Omental fat pad (tissue), 4 donors: ENCODE measurements around the gene SCN1A. TPM values are rescaled to one million over a fixed set of nuclear protein-coding genes. Genes with fewer than 3 reads are reported as not detected.
A peak's percentile ranks its signal among the peaks of the same experiment; 100 is the strongest.

Experiments
- ATAC-seq: fragments of 150-250 bp; one replicate; pipeline ENCODE4 v1.9.1; 2016; ENCODE audit warnings: mild to moderate bottlenecking, moderate library complexity; ENCODE audit not compliant: low FRiP score
- DNase-seq: peaks from one replicate; pipeline ENCODE4 v3.0.0-alpha.2; 2019; ENCODE audit warnings: low spot score
- CTCF ChIP-seq, 3 donors: fragments of 450-650 bp; IDR thresholded peaks; one replicate each; pipeline ENCODE4 v1.5.1; 2016 to 2017; ENCODE audit warnings: antibody characterized with exemption in 3 of 3, mild to moderate bottlenecking in 3 of 3, moderate library complexity in 2 of 3
- total RNA-seq, 4 donors: library from RNA; depleted of rRNA; stranded (reverse); fragments of >200 nt; gene quantifications; one replicate each; pipeline ENCODE4 v1.1.0, GENCODE V29; 2016

Gene SCN1A
- total RNA-seq, 4 donors from 2014 or later, result 0.09 TPM; not detected in 3

- DNase-seq, result no peak
- TF ChIP-seq CTCF (IDR thresholded peaks at IDR 0.05), result no peak
- ATAC-seq, result no peak
Observed at GRCh38 chr2:165967746-165968145, 160.1 kb downstream of the SCN1A start.

GRCh38 chr2:165961818-165962217, 166.0 kb downstream of the SCN1A start:
- no peak for TF ChIP-seq CTCF (IDR thresholded peaks at IDR 0.05)
- no peak for DNase-seq
- no peak for ATAC-seq

- TF ChIP-seq CTCF (IDR thresholded peaks at IDR 0.05), result no peak
- DNase-seq, result no peak
- ATAC-seq, result no peak
Observed at GRCh38 chr2:165959371-165959770, 168.4 kb downstream of the SCN1A start.

- DNase-seq, result no peak
- no peak for ATAC-seq
- TF ChIP-seq CTCF (IDR thresholded peaks at IDR 0.05), result no peak
Observed at GRCh38 chr2:165958313-165958960, 169.4 kb downstream of the SCN1A start.

- TF ChIP-seq CTCF (IDR thresholded peaks at IDR 0.05), result no peak
- ATAC-seq (no peak), DNase-seq (no peak)
Observed at GRCh38 chr2:165957030-165957675, 170.7 kb downstream of the SCN1A start.

- TF ChIP-seq CTCF (IDR thresholded peaks at IDR 0.05), result peak in 1 of 3 donors; percentile 25
- ATAC-seq (peak; percentile 99), DNase-seq (peak; percentile 77)
Observed at GRCh38 chr2:165953655-165954606, 173.9 kb downstream of the SCN1A start, which contains the start of gene TTC21B. Gene TTC21B, minus strand, starts transcription at chr2:165953776. Its CDS starts 71 bp downstream, at chr2:165953705.
